DMS153 (cell line): ENCODE measurements around the gene HEATR5A.
A peak's percentile ranks its signal among the peaks of the same experiment; 100 is the strongest.

ENCODE experiments used
- DNase-seq: peaks from one replicate; lab custom pipeline; 2025; lab: John Stamatoyannopoulos, UW

HEATR5A gene

GRCh38 chr14:31425905-31426304 lies 5.6 kb upstream of the HEATR5A start:
- DNase-seq, result no peak

- no peak for DNase-seq
Observed at GRCh38 chr14:31421200-31421599, 850 bp upstream of the HEATR5A start.

GRCh38 chr14:31419967-31420318 lies 407 bp downstream of the HEATR5A start:
- DNase-seq, result peak; percentile 16

GRCh38 chr14:31419179-31419966 lies 977 bp downstream of the HEATR5A start:
- no peak for DNase-seq

- DNase-seq, result no peak
Observed at GRCh38 chr14:31418440-31418839, 1.9 kb downstream of the HEATR5A start.

- no peak for DNase-seq
Observed at GRCh38 chr14:31414190-31414833, 6.0 kb downstream of the HEATR5A start.

- no peak for DNase-seq
Observed at GRCh38 chr14:31411218-31411727, 9.1 kb downstream of the HEATR5A start.

- DNase-seq, result no peak
Observed at GRCh38 chr14:31410048-31410650, 10.2 kb downstream of the HEATR5A start.

- no peak for DNase-seq
Observed at GRCh38 chr14:31408421-31408820, 11.9 kb downstream of the HEATR5A start.

- no peak for DNase-seq
Observed at GRCh38 chr14:31405599-31406232, 14.6 kb downstream of the HEATR5A start.

- DNase-seq, result no peak
Observed at GRCh38 chr14:31405106-31405505, 15.2 kb downstream of the HEATR5A start.

GRCh38 chr14:31403707-31404106 lies 16.6 kb downstream of the HEATR5A start:
- no peak for DNase-seq

- no peak for DNase-seq
Observed at GRCh38 chr14:31402764-31403439, 17.4 kb downstream of the HEATR5A start.

GRCh38 chr14:31401369-31401932 lies 18.9 kb downstream of the HEATR5A start:
- no peak for DNase-seq

GRCh38 chr14:31400031-31400638 lies 20.2 kb downstream of the HEATR5A start:
- DNase-seq, result no peak

GRCh38 chr14:31395572-31396205 lies 24.7 kb downstream of the HEATR5A start:
- DNase-seq, result no peak

- no peak for DNase-seq
Observed at GRCh38 chr14:31395119-31395518, 25.2 kb downstream of the HEATR5A start.

GRCh38 chr14:31391977-31392503 lies 28.3 kb downstream of the HEATR5A start:
- DNase-seq, result no peak

GRCh38 chr14:31391473-31391872 lies 28.9 kb downstream of the HEATR5A start:
- no peak for DNase-seq

GRCh38 chr14:31389946-31390345 lies 30.4 kb downstream of the HEATR5A start:
- DNase-seq, result no peak
